Mesenteric fat pad (tissue), 1 donor: Measurements from ENCODE around the gene KPNA6. TPM values are rescaled to one million over a fixed set of nuclear protein-coding genes. Genes with fewer than 3 reads are reported as not detected.

Source experiments
- DNase-seq: peaks from one replicate; pipeline ENCODE4 v3.0.0-alpha.2; 2020; ENCODE audit warnings: low spot score
- total RNA-seq: library from RNA; stranded (reverse); fragmentation: NEBNext Ultra II Directional; extraction: Animal tissue kit (Norgen Biotek cat#: 25700); gene quantifications from one replicate; pipeline ENCODE4 v1.2.1, GENCODE V29; 2021
- donor health status: DM: yes; HTN: yes; CAD: no.

The KPNA6 gene
- total RNA-seq, 1 donor from 2014 or later, result 73.7 TPM

GRCh38 chr1:32186077-32186476, 78.2 kb downstream of the KPNA6 start:
- DNase-seq, result no peak

GRCh38 chr1:32186491-32186890, 78.6 kb downstream of the KPNA6 start:
- no peak for DNase-seq

- DNase-seq, result no peak
Measured at GRCh38 chr1:32187850-32188249, 80.0 kb downstream of the KPNA6 start.

GRCh38 chr1:32192220-32192948, 84.5 kb downstream of the KPNA6 start:
- DNase-seq, result no peak

- DNase-seq, result no peak
Measured at GRCh38 chr1:32194984-32195383, 87.1 kb downstream of the KPNA6 start.

GRCh38 chr1:32195531-32195930, 87.7 kb downstream of the KPNA6 start:
- DNase-seq, result no peak

- no peak for DNase-seq
Measured at GRCh38 chr1:32195972-32196823, 88.3 kb downstream of the KPNA6 start.

GRCh38 chr1:32197074-32197473, 89.2 kb downstream of the KPNA6 start:
- DNase-seq, result no peak

GRCh38 chr1:32197837-32198236, 90.0 kb downstream of the KPNA6 start:
- no peak for DNase-seq

GRCh38 chr1:32198237-32199042, 90.6 kb downstream of the KPNA6 start:
- no peak for DNase-seq

- DNase-seq, result no peak
Measured at GRCh38 chr1:32199043-32199716, 91.3 kb downstream of the KPNA6 start.

- no peak for DNase-seq
Measured at GRCh38 chr1:32199717-32200072, 91.8 kb downstream of the KPNA6 start.

- DNase-seq, result no peak
Measured at GRCh38 chr1:32200226-32201010, 92.6 kb downstream of the KPNA6 start, which contains the start of gene CCDC28B. CCDC28B (plus strand) TSS chr1:32200595; CDS start chr1:32201936, 1,341 bp downstream.

GRCh38 chr1:32201011-32201855, 93.4 kb downstream of the KPNA6 start:
- no peak for DNase-seq

- no peak for DNase-seq
Measured at GRCh38 chr1:32204943-32205361, 97.1 kb downstream of the KPNA6 start.

- peak; percentile 96 for DNase-seq
Measured at GRCh38 chr1:32205401-32206370, 97.8 kb downstream of the KPNA6 start, which contains the start of gene IQCC. IQCC (plus strand) TSS chr1:32205671; CDS start chr1:32205682, 11 bp downstream.

- DNase-seq, result no peak
Measured at GRCh38 chr1:32208469-32208868, 100.6 kb downstream of the KPNA6 start.

GRCh38 chr1:32208891-32209328, 101.1 kb downstream of the KPNA6 start, which contains the start of gene DCDC2B:
DCDC2B (plus strand) TSS chr1:32209089; CDS start chr1:32209094, 5 bp downstream.
- DNase-seq, result no peak
